Urothelium cell line (cell line): Measurements from ENCODE around the gene GID8.

ENCODE experiments used
- DNase-seq: peaks from one replicate; pipeline ENCODE4 v3.0.0; 2011; ENCODE audit warnings: low spot score, mixed read lengths
- FAIRE-seq: peaks from 2 replicates; lab custom pipeline; 2011; peaks lifted over from hg19 to GRCh38; lab: Jason Lieb, UNC

Gene GID8

GRCh38 chr20:62941792-62942191, 3.8 kb downstream of the GID8 start:
- DNase-seq = no peak
- FAIRE-seq = no peak

GRCh38 chr20:62942456-62942855, 4.5 kb downstream of the GID8 start:
- FAIRE-seq = no peak
- no peak for DNase-seq

- no peak for FAIRE-seq
Measured at GRCh38 chr20:62943396-62943795, 5.4 kb downstream of the GID8 start.

GRCh38 chr20:62944184-62944583, 6.2 kb downstream of the GID8 start:
- FAIRE-seq (no peak), DNase-seq (no peak)

More at GRCh38 chr20:62943396-62943795, 5.4 kb downstream of the GID8 start:
- no peak for DNase-seq

- no peak for DNase-seq
- no peak for FAIRE-seq
Measured at GRCh38 chr20:62944746-62945145, 6.8 kb downstream of the GID8 start.

- FAIRE-seq (no peak), DNase-seq (no peak)
Measured at GRCh38 chr20:62945771-62946339, 7.9 kb downstream of the GID8 start.

GRCh38 chr20:62946918-62947317, 9.0 kb downstream of the GID8 start:
- DNase-seq (no peak), FAIRE-seq (no peak)

- no peak for FAIRE-seq
- no peak for DNase-seq
Measured at GRCh38 chr20:62947532-62948300, 9.8 kb downstream of the GID8 start.

GRCh38 chr20:62949153-62949821, 11.3 kb downstream of the GID8 start:
- DNase-seq = no peak
- FAIRE-seq = no peak

GRCh38 chr20:62949962-62950361, 12.0 kb downstream of the GID8 start:
- DNase-seq (no peak), FAIRE-seq (no peak)

- FAIRE-seq (no peak), DNase-seq (no peak)
Measured at GRCh38 chr20:62950741-62951140, 12.8 kb downstream of the GID8 start.

GRCh38 chr20:62951143-62951895, 13.4 kb downstream of the GID8 start:
- no peak for DNase-seq
- no peak for FAIRE-seq

- DNase-seq = no peak
- no peak for FAIRE-seq
Measured at GRCh38 chr20:62951896-62952372, 14.0 kb downstream of the GID8 start.

GRCh38 chr20:62952373-62952967, 14.5 kb downstream of the GID8 start, which contains the start of gene SLC17A9:
Gene SLC17A9, plus strand, starts transcription at chr20:62952709. Its CDS starts 122 bp downstream, at chr20:62952831.
- DNase-seq (no peak), FAIRE-seq (no peak)

- FAIRE-seq (no peak), DNase-seq (no peak)
Measured at GRCh38 chr20:62952968-62953838, 15.3 kb downstream of the GID8 start.

- FAIRE-seq (no peak), DNase-seq (no peak)
Measured at GRCh38 chr20:62953839-62954703, 16.1 kb downstream of the GID8 start.

GRCh38 chr20:62955519-62956386, 17.8 kb downstream of the GID8 start:
- DNase-seq (no peak), FAIRE-seq (no peak)
